HL-60 (cell line): ENCODE measurements around the gene ARMC9.

Experiments
- CTCF ChIP-seq: IDR thresholded peaks from one replicate; pipeline ENCODE4 v1.5.1; 2011; ENCODE audit warnings: low read length, control low read depth, inconsistent platforms; ENCODE audit not compliant: insufficient read depth
- GABPA ChIP-seq: IDR thresholded peaks from 2 replicates; pipeline ENCODE4 v1.6.1; 2012; ENCODE audit warnings: low read depth
- POLR2AphosphoS5 ChIP-seq: IDR thresholded peaks from 2 replicates; pipeline ENCODE4 v1.6.1; 2012; ENCODE audit warnings: low read depth
- REST ChIP-seq: IDR thresholded peaks from 2 replicates; pipeline ENCODE4 v1.6.1; 2012; ENCODE audit warnings: low read depth; ENCODE audit not compliant: insufficient replicate concordance

GRCh38 chr2:231250146-231250545 lies 51.7 kb downstream of the ARMC9 start:
- TF ChIP-seq CTCF: no peak
- TF ChIP-seq POLR2AphosphoS5: no peak
- no peak for TF ChIP-seq GABPA
- TF ChIP-seq REST: no peak
